SU-DHL-6 (cell line): ENCODE measurements around the gene NANOS1.

ENCODE experiments used
- CTCF ChIP-seq: fragments of 200-600 bp; sonication (generic); IDR thresholded peaks from one replicate; pipeline ENCODE4 v1.5.1; 2017; ENCODE audit warnings: antibody characterized with exemption, mild to moderate bottlenecking, low read length, moderate library complexity; ENCODE audit not compliant: insufficient read depth, poor library complexity, severe bottlenecking
- EZH2phosphoT487 ChIP-seq: fragments of 200-600 bp; sonication (generic), shearing (Covaris generic); conservative IDR thresholded peaks from 2 replicates; pipeline ENCODE4 v1.6.1; 2018; ENCODE audit warnings: mild to moderate bottlenecking, antibody characterized with exemption, low read length, moderate library complexity, mixed read lengths

GRCh38 chr10:118997379-118997778 lies 32.1 kb upstream of the NANOS1 start:
- no peak for TF ChIP-seq EZH2phosphoT487
- no peak for TF ChIP-seq CTCF
